NCI-H510A treated with DMSO at 0.1 percent for 48 hours (cell line): ENCODE data around the gene NFIX.
A peak's percentile ranks its signal among the peaks of the same experiment; 100 is the strongest.

Experiments used
- DNase-seq: peaks from one replicate; lab custom pipeline; 2025; lab: John Stamatoyannopoulos, UW

Gene NFIX

GRCh38 chr19:13022111-13022858, 27.0 kb downstream of the NFIX start:
- DNase-seq: no peak

DNA sequence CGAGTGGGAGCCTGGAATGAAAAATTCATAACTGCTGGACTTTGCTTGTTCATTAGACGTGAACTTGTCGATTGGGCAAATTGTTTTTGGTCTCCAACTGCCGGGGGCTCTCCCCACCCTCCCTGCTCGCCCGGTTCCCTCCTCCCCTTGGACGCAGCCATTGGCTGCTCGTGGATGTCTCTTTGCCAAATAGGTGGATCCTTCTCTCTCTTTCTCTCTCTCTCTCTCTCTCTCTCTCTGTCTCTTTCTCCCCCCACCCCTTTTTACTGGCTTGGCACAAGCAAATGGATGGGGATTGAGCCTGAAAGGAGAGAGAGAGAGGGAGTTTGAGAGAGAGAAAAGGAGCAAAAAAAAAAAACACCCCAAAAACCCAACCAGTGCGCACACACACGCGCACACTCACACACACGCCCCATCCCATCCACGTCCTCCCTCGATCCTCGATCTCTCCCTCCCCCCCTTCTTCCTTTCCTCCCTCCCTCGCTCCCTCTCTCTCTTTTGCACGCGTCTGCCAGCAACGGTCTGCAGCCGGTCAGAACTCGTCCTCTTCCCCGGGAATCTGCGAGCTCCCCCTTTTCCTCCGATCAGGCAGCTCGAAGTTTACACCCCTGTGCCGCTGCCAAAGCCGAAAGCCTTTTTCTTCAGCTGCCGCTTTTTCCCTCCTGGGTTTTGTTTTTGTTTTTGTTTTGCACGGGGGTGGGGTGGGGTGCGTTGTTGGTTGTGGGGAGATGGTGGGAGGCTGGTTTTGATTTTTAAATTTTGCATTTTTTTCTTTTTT, 27.8 kb downstream of the NFIX start:
- DNase-seq: no peak

GRCh38 chr19:13023656-13024055, 28.4 kb downstream of the NFIX start:
- DNase-seq: no peak

- peak; percentile 66 for DNase-seq
Measured at GRCh38 chr19:13024126-13024950, 29.1 kb downstream of the NFIX start.

DNA sequence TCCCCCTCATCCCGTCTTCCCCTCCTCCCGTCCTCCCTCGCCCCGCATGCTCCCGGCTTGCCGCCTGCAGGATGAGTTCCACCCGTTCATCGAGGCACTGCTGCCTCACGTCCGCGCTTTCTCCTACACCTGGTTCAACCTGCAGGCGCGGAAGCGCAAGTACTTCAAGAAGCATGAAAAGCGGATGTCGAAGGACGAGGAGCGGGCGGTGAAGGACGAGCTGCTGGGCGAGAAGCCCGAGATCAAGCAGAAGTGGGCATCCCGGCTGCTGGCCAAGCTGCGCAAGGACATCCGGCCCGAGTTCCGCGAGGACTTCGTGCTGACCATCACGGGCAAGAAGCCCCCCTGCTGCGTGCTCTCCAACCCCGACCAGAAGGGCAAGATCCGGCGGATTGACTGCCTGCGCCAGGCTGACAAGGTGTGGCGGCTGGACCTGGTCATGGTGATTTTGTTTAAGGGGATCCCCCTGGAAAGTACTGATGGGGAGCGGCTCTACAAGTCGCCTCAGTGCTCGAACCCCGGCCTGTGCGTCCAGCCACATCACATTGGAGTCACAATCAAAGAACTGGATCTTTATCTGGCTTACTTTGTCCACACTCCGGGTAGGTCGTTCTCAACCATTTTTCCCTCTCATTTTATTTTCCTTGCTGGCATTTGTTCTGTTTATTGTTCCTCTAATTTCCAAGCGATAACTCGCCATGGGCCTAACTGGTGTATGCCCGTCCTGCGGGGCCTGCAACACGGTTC, 29.8 kb downstream of the NFIX start:
- peak; percentile 66 for DNase-seq

GRCh38 chr19:13025819-13026456, 30.7 kb downstream of the NFIX start:
- no peak for DNase-seq

DNA sequence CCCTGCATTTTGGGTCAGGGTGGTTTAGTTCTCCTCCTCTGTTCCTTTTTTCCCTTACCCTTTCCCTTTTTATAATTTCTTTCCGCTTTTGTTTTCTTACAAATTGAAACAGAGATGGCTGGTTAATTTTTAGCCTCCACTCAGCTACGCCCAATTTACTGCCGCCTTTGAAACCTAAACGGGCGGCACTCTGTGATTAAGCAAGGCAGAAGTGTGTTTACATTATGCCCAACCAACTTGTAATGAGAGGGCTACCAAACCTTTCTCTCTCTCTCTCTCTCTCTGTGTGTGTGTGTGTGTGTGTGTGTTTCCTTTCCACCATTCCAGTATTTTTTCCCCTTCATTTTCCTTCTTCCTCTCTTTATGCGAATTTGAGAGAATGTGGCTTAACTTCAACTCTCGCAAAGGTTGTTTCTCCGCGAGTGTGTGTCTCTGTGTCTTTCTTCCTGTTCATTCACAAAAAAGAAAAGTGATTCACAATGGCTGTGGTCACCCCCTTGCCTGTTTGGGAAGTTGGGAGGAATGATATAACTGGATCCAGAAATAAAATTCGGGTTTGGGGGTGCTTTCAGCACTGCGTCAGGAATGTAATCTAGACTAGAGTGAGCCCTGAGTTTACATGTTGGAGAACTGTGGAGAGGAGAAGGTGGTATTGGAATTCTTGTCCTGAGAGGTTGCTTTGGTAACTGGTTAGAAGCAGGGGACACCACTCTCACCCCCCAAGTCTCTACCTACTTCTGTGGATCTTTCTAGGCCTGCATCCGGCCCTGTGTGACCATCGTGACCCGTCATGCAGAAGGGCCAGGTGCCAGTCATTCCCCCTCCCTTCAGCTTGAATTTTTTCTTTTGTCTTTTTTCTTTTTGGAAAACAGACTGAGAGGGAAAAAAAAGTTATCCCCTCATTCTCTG, 31.4 kb downstream of the NFIX start:
- peak; percentile 78 for DNase-seq

GRCh38 chr19:13027557-13027956, 32.3 kb downstream of the NFIX start:
- no peak for DNase-seq

GRCh38 chr19:13028027-13028426, 32.8 kb downstream of the NFIX start:
- no peak for DNase-seq

DNA sequence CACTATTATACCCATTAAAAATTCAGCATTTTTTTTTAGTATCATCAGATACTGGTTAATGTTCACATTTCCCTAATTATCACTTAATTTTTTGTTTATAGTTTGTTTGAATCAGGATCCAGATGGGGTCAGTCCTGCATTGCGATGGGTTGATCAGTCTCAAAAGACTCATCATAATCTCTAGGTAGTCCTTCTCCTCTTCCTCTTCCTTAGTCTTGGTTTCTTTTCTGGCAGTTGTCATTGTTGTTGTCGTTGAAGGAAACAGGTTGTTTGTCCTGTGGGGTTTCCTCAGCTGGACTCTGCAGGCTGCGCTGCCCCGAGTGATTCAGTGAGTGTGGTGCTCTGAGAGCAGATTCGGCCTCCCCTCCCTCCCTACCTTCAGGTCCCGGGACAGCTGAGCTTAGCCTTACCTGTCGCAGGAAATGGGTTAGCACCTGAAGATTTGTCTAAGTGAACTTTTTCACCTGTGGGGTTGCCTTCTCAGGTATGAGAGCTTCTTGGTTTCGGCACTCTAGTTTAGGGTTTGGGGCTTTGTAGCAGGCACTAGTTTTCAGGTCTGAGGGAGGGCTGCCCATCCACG, 34.1 kb downstream of the NFIX start:
- no peak for DNase-seq

- no peak for DNase-seq
Measured at GRCh38 chr19:13029893-13030292, 34.6 kb downstream of the NFIX start.

GRCh38 chr19:13031917-13032623, 36.8 kb downstream of the NFIX start:
- DNase-seq: peak; percentile 49

DNA sequence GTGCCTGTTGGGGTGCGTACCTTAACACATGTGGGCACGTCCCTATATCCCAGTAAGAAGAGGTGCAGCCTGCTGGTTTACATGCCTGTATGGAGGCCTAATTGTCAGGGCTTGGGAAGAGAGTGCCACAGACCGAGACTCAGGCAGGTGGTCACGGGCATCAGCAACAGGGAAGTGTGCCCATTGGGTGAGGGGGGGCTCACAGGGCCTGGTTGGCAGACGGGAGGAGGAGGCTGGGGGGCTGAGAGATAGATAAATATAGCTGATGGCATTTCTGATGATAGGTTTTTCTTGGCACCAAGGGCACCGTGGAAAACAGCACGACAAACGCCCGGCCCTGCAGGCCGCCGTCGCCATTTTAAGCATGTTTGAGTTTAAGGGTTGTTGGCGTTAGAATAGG, 37.6 kb downstream of the NFIX start:
- no peak for DNase-seq

DNA sequence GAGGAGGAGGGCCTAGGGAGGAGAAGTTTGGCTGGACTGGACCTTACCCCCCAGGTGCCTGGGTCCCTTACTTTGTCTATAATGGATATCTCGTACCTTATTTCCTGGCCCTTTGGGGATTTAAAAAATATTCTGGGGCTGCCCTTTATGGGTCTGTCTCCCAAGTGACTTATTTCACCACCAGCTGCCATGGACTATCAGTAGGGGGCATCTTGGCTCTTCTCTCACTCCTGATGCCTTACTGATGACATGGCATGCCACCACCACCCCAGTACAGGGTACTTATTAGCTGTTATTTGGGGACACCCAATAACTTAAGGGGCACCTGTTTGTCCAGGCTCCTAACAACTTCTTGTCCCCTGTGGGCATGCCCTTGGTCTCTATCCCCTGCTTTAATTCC, 38.0 kb downstream of the NFIX start:
- DNase-seq: no peak

DNA sequence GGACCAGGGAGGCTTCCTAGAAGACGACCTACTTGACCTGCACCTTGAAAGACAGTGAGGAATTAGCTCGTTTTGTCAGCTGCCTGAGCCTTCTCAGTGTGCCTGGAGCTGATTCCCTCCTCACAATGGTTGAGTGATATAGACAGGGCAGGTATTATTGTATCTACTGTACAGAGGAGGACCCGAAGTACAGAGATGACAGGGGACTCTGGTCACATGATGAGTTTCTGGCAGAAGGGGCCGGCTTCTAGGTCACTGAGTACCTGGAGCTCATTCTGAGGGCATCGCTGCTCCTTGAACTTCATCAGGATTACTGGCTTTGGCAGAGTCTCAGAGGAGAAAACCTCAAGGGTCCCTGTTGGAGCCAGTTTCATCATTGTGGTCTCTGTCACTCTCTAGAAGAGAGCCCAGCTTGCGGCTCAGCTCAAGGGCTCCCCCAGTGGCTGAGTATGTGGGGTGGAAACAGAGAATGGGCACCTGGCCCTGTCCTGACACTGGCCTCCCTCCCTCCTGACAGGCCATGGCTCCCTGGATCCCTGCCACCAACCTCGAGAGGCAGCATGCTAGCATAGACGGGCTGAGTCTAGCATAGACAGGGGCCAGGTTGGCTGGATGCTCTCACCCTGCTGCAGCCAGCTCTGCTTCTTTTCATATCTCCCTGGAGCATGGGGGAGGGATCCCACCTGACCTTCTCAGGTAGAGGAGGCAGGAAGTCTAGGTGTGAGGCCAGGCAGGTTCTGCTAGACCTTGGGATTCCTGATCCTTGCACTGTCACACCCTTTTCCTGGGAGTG, 38.7 kb downstream of the NFIX start:
- peak; percentile 82 for DNase-seq

- no peak for DNase-seq
Measured at GRCh38 chr19:13034636-13035035, 39.4 kb downstream of the NFIX start.

- DNase-seq: no peak
Measured at GRCh38 chr19:13035820-13036365, 40.6 kb downstream of the NFIX start.

DNA sequence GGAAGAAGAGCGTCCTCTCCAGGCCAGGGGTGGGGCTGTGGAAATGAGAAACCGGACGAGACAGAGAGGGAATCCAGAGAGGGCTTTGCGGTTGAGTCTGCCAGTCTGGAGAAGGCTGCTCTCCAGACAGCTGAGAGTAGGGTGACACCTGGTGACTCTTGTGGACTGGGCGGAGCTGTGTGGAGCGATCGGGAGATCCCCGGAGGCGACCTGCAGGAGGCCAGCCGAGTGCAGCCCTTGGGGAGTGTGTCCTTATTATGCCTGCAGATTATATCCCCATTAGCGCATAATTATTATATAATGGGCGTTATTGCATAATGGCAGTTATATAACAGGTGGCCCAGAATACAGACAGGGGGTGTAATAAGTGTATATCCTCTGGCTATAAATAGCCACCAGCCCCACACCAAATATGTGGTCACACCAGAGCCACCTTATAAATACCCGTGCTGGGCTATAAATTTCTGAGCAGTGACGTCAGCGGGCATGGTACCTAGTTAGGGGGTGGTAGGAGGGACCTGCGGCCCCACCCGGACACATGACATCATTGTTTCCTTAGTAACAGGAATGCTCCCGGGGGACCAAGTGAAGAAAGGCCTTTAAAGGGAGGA, 41.2 kb downstream of the NFIX start:
- peak; percentile 96 for DNase-seq
